ENCODE data around the gene CBX5.

Gene CBX5

GRCh38 chr12:54213079-54213478 is 66.8 kb downstream of the CBX5 start:
- H3K27me3 ChIP-seq (ENCODE audit: low read depth, low read length): peaks cover 35% of the 10 kb centered on the region
- TF ChIP-seq, protein P1, sequence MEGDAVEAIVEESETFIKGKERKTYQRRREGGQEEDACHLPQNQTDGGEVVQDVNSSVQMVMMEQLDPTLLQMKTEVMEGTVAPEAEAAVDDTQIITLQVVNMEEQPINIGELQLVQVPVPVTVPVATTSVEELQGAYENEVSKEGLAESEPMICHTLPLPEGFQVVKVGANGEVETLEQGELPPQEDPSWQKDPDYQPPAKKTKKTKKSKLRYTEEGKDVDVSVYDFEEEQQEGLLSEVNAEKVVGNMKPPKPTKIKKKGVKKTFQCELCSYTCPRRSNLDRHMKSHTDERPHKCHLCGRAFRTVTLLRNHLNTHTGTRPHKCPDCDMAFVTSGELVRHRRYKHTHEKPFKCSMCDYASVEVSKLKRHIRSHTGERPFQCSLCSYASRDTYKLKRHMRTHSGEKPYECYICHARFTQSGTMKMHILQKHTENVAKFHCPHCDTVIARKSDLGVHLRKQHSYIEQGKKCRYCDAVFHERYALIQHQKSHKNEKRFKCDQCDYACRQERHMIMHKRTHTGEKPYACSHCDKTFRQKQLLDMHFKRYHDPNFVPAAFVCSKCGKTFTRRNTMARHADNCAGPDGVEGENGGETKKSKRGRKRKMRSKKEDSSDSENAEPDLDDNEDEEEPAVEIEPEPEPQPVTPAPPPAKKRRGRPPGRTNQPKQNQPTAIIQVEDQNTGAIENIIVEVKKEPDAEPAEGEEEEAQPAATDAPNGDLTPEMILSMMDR (IDR thresholded peaks at IDR 0.05; ENCODE audit: low read depth, low read length): no peak
- TF ChIP-seq EZH2phosphoT487 (IDR thresholded peaks at IDR 0.05; ENCODE audit: low read depth): no peak

GRCh38 chr12:54211920-54212319 is 68.0 kb downstream of the CBX5 start:
- H3K4me1 ChIP-seq (ENCODE audit: low read length): peaks cover 25% of the 10 kb centered on the region
- no peak overlapping the region for H3K27ac ChIP-seq (ENCODE audit: low read length)
- peaks cover 31% of the 10 kb centered on the region for H3K27me3 ChIP-seq (ENCODE audit: low read depth, low read length)
- no peaks in the 10 kb centered on the region for H3K36me3 ChIP-seq (replicated peaks; ENCODE audit: low read depth, low read length)
- H3K4me2 ChIP-seq (ENCODE audit: low read length): no peak overlapping the region
- no peak overlapping the region for H3K9ac ChIP-seq (ENCODE audit: low read length)
- TF ChIP-seq, protein P1 (IDR thresholded peaks at IDR 0.05; ENCODE audit: low read depth, low read length): no peak
- TF ChIP-seq EZH2phosphoT487 (IDR thresholded peaks at IDR 0.05; ENCODE audit: low read depth): no peak
- H3K9me3 ChIP-seq (ENCODE audit: insufficient read depth, low read length): no peaks in the 10 kb centered on the region
- H3K4me3 ChIP-seq (ENCODE audit: low read length): no peak overlapping the region
- no peak overlapping the region for H2AFZ ChIP-seq (ENCODE audit: low read depth, low read length)
- H4K20me1 ChIP-seq (ENCODE audit: insufficient read depth, low read length): no peaks in the 10 kb centered on the region
- no peaks in the 10 kb centered on the region for H3K79me2 ChIP-seq (ENCODE audit: low read length)

More at GRCh38 chr12:54213079-54213478, 66.8 kb downstream of the CBX5 start:
- Histone ChIP-seq H3K4me2 (ENCODE audit: low read length) (no peak overlapping the region), H3K79me2 (ENCODE audit: low read length) (no peaks in the 10 kb centered on the region), H4K20me1 (ENCODE audit: insufficient read depth, low read length) (no peaks in the 10 kb centered on the region), H3K27ac (ENCODE audit: low read length) (no peak overlapping the region), H3K4me1 (ENCODE audit: low read length) (peaks cover 30% of the 10 kb centered on the region), H2AFZ (ENCODE audit: low read depth, low read length) (no peak overlapping the region), H3K36me3 (replicated peaks; ENCODE audit: low read depth, low read length) (no peaks in the 10 kb centered on the region), H3K4me3 (ENCODE audit: low read length) (no peak overlapping the region), H3K9ac (ENCODE audit: low read length) (no peak overlapping the region), H3K9me3 (ENCODE audit: insufficient read depth, low read length) (no peaks in the 10 kb centered on the region)

- H3K9me3 ChIP-seq (ENCODE audit: insufficient read depth, low read length): no peaks in the 10 kb centered on the region
- no peak for TF ChIP-seq EZH2phosphoT487 (IDR thresholded peaks at IDR 0.05; ENCODE audit: low read depth)
- TF ChIP-seq, protein P1 (IDR thresholded peaks at IDR 0.05; ENCODE audit: low read depth, low read length): no peak
- no peak overlapping the region for H3K27ac ChIP-seq (ENCODE audit: low read length)
- no peaks in the 10 kb centered on the region for H3K36me3 ChIP-seq (replicated peaks; ENCODE audit: low read depth, low read length)
- peaks cover 29% of the 10 kb centered on the region for H3K27me3 ChIP-seq (ENCODE audit: low read depth, low read length)
- no peak overlapping the region for H2AFZ ChIP-seq (ENCODE audit: low read depth, low read length)
- H3K79me2 ChIP-seq (ENCODE audit: low read length): no peaks in the 10 kb centered on the region
- H3K4me2 ChIP-seq (ENCODE audit: low read length): no peak overlapping the region
- no peak overlapping the region for H3K9ac ChIP-seq (ENCODE audit: low read length)
- H3K4me1 ChIP-seq (ENCODE audit: low read length): peaks cover 11% of the 10 kb centered on the region
- H3K4me3 ChIP-seq (ENCODE audit: low read length): no peak overlapping the region
- H4K20me1 ChIP-seq (ENCODE audit: insufficient read depth, low read length): no peaks in the 10 kb centered on the region
Measured at GRCh38 chr12:54210400-54210790, 69.5 kb downstream of the CBX5 start.

DNA sequence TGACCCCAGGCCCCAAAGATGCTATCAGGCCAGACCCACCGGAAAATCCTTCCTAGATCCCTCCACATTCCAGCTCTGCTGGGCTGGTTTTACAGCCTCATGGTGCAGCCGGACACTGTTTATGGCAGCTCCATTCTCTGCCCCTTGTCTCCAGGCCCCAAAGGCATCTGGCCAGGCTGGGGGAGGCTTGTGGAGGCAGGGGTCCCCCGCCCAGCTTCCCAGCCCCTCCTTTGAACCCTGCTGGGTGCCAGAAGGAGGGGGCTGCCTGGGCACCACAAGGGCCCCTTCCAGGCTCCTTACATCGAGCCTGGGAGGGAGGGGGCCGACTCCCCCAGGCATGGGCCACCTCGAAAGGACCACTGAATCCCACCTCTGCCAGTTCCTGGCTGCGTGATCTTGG is 71.3 kb downstream of the CBX5 start:
- Histone ChIP-seq H3K4me3 (ENCODE audit: low read length) (no peak overlapping the region), H3K4me1 (ENCODE audit: low read length) (peaks cover 5% of the 10 kb centered on the region; the same call in 1 of the 2 replicates), H2AFZ (ENCODE audit: low read depth, low read length) (no peak overlapping the region), H3K9ac (ENCODE audit: low read length) (no peak overlapping the region), H4K20me1 (ENCODE audit: insufficient read depth, low read length) (no peaks in the 10 kb centered on the region), H3K27ac (ENCODE audit: low read length) (no peak overlapping the region), H3K79me2 (ENCODE audit: low read length) (no peaks in the 10 kb centered on the region), H3K9me3 (ENCODE audit: insufficient read depth, low read length) (no peaks in the 10 kb centered on the region), H3K36me3 (replicated peaks; ENCODE audit: low read depth, low read length) (no peaks in the 10 kb centered on the region), H3K4me2 (ENCODE audit: low read length) (no peak overlapping the region), H3K27me3 (ENCODE audit: low read depth, low read length) (peaks cover 40% of the 10 kb centered on the region)
- TF ChIP-seq EZH2phosphoT487 (IDR thresholded peaks at IDR 0.05; ENCODE audit: low read depth): no peak
- TF ChIP-seq, protein P1 (IDR thresholded peaks at IDR 0.05; ENCODE audit: low read depth, low read length): no peak
